Measurements from ENCODE around the gene PIWIL4. TPM values are rescaled to one million over a fixed set of nuclear protein-coding genes. Genes with fewer than 3 reads are reported as not detected.
"Not testable (repeated sequence)": the region's sequence is repeated elsewhere in the genome, so short reads cannot be mapped to it uniquely, and the experiment has no call there.

The PIWIL4 gene
- polyA plus RNA-seq, 1 donor, result 4.7 TPM

DNA sequence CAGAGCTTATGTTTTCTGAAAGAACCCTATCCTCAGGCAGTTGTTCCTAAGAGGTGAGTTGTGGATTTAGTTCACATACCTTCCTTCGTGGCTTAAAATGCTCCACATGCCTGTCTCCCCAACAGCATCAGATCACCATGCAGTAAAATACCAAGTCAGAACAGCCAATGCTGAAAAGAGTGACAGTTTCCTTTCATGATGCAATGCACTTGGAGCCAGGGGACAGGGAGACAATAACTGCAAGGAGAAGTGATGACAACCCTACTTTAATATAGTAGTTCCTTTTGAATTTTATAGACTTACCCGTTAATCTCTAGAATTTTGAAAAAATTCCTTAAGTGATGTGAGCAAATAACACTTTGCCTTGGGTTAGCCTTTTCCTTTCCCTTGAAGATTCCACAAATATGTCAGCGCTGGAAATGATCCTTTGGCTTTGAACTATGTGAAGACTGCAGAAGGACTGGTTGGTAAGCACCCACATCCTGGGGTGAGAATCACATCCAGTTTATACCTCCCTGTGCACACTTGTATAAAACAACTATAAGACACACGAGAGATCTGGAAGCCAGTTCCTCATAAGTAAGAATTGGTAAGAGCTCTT is 71.2 kb downstream of the PIWIL4 start:
- no peak for DNase-seq

DNA sequence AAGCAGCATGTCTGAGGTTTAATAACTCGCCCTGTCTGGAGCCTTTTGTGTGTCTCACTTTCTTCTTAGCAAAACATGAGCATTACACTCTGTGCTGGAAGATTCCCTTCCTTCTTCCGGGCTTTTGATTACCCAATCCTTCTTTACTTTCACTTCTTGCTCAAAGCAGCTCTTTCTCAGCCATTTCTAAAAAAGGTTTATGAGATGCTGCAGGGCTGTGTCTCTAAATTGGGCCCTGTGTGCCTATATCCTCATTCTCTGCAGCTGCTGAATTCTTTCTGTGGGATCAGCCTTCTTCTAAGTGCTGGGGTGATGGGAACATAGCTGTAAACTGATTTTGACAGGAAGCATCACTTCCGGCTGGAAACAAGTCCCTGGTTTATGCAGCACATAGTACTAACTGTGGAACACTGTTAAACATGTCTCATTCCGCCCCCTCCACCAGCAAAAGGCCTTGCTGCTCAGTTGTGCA is 71.8 kb downstream of the PIWIL4 start:
- no peak for DNase-seq

DNA sequence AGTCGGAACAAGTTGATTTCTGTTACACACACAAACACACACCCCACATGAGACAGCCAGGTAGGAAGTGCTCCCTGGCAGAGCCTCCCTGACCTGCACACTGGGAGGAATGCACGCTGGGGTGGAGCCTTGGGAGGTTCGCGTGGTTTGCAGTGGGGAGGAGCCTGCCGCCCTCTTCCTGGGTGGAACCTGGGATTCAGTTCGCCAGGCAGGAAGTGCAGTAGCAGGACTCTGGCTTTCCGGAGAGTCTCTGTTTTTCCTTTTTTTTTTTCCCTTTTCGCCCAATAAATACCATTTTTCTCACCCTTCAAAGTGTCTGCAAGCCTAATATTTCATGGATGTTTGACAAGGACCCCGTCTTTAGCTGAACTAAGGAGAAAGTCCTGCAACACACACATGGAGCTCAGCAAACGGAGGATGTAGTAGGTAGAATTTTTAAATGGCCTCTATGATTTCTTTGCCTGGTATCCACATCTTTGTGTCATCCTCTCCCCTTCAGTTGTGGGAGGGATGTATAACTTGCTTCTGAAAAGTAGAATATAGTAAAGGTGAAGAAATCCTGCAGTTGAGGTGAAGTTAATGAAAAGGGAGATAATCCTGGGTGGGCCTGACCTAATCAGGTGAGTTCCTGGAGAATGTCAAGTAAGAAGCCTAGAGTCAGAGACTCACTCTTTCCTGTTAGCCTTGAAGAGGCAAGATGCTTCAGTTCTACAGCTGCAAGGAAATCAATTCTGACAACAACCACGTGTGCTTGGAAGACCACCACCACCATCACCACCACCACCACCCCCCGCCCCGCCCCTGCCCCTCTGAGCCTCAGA is 72.9 kb downstream of the PIWIL4 start:
- DNase-seq, result no peak

DNA sequence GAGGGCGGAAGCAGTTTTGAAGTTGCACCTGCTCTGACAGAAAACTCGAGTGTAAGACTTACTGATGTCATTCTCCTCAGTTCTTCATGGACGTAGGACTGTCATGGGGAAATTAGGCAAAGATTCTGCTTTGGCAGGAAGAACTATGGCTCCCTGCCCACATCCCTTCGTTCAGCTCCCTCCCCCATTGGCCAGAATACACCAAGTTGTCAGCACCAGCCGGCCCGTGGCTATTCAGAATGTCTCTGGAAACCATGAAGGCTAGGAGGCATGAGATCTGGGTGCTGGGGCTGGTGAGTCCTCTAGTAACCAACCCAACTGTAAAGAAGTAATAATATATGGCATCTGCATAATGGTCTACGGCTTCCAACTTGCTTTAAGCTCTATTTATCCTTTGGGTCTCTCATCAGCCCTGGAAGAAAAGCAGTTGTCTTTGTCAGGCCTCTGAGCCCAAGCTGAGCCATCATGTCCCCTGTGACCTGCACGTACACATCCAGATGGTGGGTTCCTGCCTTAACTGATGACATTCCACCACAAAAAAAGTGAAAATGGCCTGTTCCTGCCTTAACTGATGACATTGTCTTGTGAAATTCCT is 74.1 kb downstream of the PIWIL4 start:
- DNase-seq, result no peak

DNA sequence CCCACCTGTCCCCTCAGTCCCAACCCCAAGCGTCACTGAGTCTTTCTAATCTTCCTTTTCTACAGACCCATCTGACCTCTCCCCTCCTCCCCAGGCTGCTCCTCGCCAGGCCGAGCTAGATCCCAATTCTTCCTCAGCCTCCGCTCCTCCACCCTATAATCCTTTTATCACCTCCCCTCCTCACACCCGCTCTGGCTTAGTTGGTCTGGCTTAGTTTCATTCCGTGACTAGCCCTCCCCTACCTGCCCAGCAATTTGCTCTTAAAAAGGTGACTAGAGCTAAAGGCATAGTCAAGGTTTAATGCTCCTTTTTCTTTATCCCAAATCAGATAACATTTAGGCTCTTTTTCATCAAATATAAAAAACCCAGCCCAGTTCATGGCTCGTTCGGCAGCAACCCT is 76.0 kb downstream of the PIWIL4 start:
- DNase-seq, result not testable (repeated sequence)

DNA sequence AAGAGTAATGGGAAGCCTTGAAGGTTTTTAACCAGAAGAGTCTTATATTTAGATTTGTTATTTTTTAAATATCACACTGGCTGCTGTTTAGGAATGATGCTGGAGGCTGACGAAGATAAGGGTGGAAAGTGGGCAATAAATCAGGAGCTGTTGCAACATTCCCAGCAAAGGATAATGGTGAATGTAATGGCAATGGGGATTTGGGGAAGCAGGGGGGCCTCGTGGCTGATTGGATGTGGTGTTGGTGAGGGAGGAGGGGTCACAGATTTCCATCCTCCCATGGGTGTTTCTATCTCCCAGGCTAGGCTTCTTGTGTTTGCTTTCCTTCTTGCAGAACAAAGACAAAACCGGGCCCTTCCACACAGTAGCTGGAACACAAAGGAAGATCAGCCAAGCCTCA is 80.8 kb downstream of the PIWIL4 start:
- no peak for DNase-seq

DNA sequence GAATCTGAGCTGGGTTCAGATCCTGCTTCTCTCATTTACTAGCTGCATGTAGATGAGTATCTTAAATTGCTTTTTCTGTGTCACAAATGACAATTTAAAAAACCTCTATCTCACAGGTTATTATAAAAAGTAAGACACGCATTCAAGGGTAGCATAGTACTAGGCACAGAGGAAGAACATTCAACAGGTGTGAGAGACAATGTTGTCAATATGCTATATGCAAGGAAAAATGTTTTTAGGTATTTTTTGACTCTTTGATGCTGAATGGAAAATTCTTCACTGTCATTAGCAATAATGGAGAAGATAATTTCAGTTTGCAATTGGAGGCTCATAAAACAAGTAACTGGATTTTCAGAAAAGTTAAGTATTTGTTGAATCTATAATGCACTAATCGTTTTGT is 81.6 kb downstream of the PIWIL4 start:
- no peak for DNase-seq

DNA sequence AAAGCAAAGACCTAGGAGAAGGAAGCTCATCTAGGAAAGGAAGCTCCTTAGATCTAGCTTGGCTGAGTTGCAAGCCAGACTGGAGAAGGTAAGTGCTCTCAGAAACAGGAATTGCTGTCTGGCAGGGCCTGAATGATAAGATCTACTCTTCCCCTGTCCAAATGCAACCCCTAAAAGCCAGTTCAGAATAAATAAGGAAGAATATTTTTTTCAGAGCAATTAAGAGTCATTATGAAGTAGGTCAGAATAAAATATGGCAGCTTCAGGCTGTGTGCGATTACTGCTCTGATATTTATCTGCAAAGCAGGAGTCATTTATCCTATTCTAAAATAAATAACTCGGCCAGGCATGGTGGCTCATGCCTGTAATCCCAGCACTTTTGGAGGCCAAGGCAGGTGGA is 82.1 kb downstream of the PIWIL4 start:
- no peak for DNase-seq

DNA sequence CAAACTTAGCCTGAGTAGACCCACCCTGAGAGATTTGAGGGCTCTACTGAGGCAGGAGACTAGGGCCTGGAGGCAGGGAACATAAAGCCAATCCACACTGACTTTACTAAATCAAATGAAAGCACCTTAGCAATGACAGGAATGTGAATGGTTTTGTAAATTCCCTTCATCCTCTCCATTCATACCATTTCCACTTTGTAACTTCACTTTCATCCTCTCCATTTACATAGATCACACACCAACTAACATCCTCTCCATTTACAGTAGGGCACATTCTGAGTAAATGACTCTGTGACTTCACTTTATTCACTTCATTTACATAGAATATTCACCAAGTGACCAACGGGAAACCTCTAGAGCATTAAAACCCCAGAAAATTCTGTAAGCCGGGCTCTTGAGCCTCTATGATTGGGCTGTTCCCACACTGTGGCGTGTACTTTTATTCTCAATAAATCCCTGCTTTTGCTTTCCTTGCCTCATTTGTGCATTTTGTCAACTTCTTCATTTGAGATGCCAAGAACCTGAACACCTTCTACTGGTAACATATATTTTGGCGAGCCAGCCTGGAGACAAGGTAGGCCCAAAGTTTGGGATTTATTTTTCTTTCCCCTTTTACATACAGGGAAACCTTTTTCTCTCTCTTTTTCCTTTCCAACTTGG is 82.9 kb downstream of the PIWIL4 start:
- DNase-seq, result no peak

DNA sequence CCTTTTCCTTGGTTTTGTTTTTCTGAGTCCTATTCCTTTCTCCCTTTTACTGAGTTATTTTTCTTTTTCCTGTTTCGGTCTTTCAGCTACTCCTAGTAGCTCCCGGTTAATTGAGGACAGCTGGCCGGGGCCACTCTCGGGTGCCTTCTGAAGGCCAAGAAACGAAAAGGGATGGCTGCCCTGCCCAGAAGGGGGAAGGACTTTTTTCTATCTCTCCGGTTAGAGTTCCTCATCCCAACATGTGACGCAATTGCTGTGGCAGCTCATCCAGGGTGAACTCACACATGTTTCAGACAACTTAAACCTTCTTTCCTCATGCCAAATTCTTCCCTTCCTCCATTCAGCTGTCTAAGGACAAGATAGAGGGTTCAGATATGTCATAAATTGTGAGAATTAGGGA is 83.6 kb downstream of the PIWIL4 start:
- DNase-seq, result no peak

DNA sequence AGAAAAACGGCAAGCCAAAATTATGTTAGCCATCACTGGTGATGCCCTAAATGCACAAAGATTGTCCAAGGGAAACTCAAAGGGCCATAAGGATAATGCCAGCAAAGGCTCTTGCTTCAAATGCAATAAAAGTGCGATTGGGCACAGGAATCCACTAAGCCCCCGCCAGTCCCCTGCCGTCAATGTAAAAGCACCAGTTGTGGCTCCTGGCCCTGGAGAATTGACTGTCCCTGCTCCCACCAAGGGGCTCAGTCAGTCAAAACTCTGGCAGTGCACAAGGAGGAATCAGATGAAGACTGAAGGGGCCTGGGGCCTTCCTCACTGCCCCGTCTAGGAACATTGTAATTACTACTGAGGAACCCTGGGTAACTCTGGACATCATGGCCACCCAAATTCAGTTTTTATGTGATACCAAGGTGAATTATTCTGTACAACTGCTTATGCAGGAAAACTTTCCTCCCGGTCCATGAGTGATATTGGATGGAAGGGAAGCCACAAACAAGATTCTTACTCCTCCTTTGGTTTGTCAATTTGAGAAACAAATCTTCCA is 85.6 kb downstream of the PIWIL4 start:
- DNase-seq, result no peak

DNA sequence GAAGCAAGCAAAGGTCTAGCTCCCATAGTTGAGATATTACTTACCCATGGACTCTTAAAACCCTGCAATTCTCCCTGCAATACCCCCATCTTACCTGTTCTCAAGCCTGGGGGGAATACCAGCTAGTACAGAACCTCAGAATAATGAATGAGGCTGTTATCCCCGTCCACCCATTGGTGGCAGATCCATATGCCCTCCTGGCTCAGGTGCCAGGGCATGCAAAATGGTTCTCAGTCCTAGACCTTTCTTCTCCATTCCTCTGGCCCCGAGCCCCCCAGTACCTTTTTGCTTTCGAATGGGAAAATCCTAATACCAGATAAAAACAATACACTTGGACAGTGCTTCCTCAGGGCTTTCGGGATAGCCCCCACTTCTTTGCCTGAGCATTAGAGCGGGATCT is 86.4 kb downstream of the PIWIL4 start:
- DNase-seq, result no peak

DNA sequence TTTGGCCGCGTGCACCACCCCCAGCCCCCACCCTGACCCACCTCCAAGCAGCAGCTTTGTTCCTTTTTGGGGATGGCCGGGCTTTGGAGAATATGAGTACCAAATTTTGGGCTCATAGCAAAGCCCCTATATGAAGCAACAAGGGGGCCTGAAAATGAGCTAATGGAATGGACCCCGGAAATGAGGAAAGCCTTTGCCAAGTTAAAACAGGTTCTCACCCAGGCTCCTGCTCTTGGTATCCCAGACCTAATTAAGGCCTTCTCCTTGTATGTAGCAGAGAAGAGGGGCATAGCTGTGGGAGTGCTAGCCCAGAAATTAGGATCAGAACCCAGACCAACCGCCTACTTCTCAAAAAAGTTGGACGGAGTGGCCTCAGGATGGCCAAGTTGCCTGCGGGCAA is 87.0 kb downstream of the PIWIL4 start:
- DNase-seq, result no peak

DNA sequence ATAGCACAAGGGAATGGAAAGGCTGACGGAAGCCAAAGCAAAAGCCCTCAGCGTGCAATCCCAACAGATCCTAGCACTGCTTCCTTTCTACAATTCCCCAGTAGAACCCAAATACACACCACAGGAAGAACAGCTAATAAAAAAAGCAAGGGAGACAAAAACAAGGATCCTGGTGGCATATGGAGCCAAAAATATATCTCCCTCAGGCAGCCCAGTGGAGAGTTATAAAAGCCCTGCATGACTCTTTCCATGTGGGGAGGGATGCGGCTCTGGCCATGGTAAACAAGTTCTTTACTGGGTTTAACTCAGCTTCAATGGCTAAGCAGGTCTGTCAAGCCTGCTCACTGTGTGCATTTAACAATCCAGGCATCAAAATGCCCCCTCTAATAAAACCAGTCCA is 88.1 kb downstream of the PIWIL4 start:
- DNase-seq, result no peak

DNA sequence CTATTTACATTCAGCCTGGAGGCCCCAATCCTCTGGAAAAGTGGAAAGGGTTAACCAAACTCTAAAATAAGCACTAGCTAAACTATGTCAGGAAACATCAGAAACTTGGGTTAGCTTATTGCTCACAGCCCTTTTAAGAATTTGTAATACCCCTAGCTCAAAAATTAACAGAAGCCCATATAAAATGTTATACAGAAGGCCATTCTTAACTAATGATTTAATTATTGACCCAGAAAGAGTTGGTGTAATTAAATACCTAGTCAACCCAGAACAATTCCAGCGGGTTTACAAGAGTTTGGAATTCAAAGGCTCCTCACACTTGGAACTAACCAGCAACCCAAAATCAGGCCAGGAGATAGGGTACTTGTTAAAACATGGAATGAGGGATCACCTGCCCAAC is 88.8 kb downstream of the PIWIL4 start:
- DNase-seq, result no peak

DNA sequence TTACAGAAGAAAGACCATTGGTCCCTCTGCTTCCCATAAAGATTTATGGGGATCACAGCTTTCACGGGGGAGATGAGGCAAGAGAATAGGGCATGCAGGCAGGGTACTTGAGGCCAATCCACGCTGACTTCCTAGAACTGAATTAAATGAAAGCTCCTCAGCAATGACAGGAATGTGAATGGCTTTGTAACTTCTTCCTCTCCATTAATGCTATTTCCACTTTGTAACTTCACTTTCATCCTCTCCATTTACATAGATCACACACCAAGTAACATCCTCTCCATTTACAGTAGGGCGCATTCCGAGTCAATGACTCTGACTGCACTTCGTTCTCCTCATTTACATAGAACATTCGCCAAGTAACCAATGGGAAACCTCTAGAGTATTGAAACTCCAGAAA is 89.8 kb downstream of the PIWIL4 start:
- DNase-seq, result no peak

DNA sequence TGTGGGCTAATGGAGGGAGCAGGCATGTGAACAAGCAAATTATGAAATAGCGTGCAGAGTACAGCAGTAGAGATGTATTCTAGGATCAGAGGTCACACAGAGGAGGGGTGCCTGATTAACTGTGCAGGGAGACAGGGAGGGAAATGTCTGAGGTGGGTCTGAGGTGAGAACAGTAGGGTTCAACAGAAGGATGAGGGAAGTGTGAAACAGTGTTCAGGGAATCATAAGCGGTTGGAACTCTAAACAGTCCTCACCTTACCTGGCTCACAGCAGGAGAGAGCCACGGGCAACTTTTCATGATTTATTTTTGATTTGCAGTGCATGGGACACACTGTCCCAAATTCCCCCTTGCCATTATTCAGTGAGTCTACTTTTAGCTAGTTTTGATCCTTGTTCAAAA is 90.5 kb downstream of the PIWIL4 start:
- no peak for DNase-seq

DNA sequence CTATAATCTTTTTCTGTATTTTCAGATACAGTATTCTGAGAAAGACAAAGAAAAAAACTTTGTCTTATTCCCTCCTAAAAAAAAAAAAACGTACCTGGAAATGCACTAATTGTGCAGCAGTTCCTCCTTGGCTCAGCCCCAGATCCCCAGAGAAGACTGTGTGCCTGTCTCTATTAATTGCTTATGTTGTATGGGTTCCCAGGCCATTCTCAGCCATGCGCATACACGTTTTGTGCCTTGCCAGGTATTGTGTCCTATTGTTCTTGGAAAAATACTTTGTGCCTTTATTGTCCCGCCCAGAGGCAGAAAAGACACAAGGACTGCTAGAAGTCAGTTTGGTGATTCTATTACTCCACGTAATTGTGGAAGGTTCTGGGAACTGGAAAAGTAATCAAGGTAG is 91.2 kb downstream of the PIWIL4 start:
- DNase-seq, result no peak

DNA sequence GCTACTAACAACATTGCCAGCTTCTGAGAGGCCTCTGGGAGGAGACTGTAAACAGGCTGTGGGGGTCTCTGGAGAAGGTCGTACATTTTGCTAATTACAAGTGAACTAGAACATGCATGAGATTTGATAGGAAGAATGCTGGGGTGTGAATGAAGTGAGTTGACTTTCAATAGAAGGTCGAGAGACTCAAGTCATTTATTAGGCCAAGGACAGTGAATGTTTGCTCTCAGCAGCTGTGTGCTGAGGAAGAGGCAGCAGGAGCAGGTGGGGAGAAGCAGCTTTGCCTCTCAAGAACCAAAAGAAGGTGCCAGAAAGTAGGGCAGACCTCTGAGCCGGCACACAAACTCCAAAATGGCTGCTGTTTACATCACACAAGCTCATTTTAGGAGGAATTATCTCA is 91.7 kb downstream of the PIWIL4 start:
- no peak for DNase-seq

DNA sequence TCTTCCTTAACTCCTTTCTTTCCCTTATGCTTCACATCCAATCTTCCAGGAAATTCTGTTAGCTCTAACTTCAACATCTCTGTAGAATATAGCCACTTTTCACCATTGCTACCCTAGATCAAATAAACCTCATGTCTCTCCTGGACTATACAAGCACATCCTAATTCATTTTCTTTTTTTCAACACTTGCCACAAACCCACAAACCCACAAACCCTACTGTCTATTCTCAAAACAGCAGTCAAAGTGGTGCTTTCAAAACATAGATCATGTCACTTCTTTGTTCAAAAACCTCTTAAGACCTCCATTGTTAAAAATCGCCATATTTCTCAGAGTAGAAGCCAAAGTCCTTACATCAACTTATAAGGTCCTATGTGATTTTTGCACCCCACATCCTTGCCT is 94.3 kb downstream of the PIWIL4 start:
- no peak for DNase-seq

DNA sequence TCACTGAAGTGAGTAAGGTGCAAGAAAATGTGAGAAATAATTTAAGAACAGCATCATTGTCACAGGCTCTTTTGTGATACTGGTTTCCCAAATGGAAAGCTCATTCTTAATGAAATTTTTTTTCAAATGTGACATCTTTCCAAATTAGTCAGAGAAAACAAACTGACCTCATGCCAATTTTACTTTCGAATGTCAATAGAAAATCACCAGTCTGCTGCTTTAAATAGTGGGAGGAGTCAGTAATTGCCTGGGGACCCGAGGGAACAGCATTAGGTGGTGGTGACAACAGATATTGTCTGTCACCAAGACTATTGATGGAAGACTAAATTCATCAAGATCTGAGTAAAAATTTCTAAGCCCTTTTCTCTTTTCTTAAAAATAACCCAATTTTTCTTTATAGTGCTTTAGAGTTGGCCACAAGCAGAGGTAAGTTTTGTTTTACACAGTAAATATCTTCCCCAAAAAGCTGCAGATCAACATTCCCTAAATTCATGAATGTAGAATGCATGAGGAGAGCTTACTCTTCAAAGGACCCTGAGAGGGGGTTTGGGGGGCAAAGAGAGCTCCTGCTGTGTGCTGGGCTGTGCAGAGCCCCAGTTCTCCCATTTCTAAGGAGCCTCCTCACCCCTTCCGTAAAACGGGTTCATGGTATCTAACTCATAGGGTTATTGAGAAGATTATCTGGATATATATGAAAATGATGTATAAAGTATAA is 95.1 kb downstream of the PIWIL4 start:
- no peak for DNase-seq

DNA sequence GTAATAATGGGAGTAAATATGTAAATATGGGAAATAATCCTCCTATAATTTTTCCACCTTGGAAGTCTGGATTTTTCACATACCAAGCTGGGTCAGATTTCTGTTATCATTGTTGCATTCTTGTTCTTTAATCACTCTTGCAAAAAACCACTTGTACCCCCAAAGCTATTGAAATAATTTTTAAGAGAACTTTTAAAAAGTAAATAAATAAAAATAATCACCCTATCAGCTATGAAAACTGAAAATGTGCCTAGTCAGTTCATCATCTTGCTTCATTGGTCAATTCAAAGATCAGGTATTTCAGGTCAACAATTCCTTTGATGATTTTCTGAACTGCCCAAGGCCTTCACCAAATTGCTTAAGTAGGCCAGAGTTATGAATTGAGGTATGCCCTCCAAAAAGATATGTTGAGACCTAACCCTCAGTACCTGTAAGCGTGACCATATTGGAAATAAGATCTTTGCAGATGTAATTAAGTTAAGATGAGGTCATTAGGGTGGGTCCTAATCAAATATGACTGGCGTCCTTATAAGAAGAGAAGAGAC is 95.8 kb downstream of the PIWIL4 start:
- DNase-seq, result no peak
